HEK293 (cell line): ENCODE results near the gene SLC1A3.

Experiments used
- CTCF ChIA-PET: fragments of 350-600 bp; formaldehyde crosslinking; extraction: SDS; loops from one replicate; lab custom pipeline; 2021; ENCODE audit warnings: antibody characterized with exemption; lab: Yijun Ruan, JAX
- POLR2A ChIA-PET: fragments of 300-600 bp; formaldehyde crosslinking; extraction: SDS; loops from one replicate; lab custom pipeline; 2020; ENCODE audit warnings: antibody characterized with exemption, inconsistent platforms; lab: Yijun Ruan, JAX
- H3K27ac ChIP-seq: fragments of 200-500 bp; sonication (Bioruptor generic); 2 replicates; pipeline ENCODE4 v1.5.1; 2014; ENCODE audit warnings: low read depth, low read length, control low read depth, inconsistent platforms; ENCODE audit errors: extremely low read depth
- H3K36me3 ChIP-seq, 2 experiments: fragments of 200-500 bp in 1 of 2; sonication (Bioruptor generic) in 1 of 2; 1 replicate in 1 of 2; 2 replicates in 1 of 2; pipeline ENCODE4 v1.5.1; 2014 to 2017; ENCODE audit warnings: inconsistent platforms in 2 of 2, low read length in 2 of 2; ENCODE audit not compliant: control insufficient read depth in 2 of 2, insufficient read depth in 1 of 2
- H3K4me1 ChIP-seq: fragments of 200-500 bp; sonication (Bioruptor generic); 2 replicates; pipeline ENCODE4 v1.5.1; 2014; ENCODE audit warnings: mild to moderate bottlenecking, low read length, inconsistent platforms; ENCODE audit not compliant: control insufficient read depth, insufficient read depth
- H3K4me3 ChIP-seq: 2 replicates; pipeline ENCODE4 v1.5.1; 2011; ENCODE audit warnings: low read depth, mild to moderate bottlenecking, control low read depth, low read length, moderate library complexity
- H3K9me3 ChIP-seq: fragments of 200-500 bp; sonication (Bioruptor generic); 2 replicates; pipeline ENCODE4 v1.5.1; 2014; ENCODE audit warnings: low read depth, low read length, inconsistent platforms; ENCODE audit not compliant: control insufficient read depth, insufficient read depth
- FEZF1 ChIP-seq: fragments of 450-650 bp; formaldehyde crosslinking; IDR thresholded peaks from 2 replicates; pipeline ENCODE4 v1.5.1; 2016; ENCODE audit warnings: missing biosample characterization, missing genetic modification characterization
- PRDM10 ChIP-seq: fragments of 450-650 bp; formaldehyde crosslinking; IDR thresholded peaks from 2 replicates; pipeline ENCODE4 v1.5.1; 2016; ENCODE audit warnings: missing biosample characterization, missing genetic modification characterization
- PRDM6 ChIP-seq: fragments of 450-650 bp; formaldehyde crosslinking; IDR thresholded peaks from 2 replicates; pipeline ENCODE4 v1.5.1; 2017; ENCODE audit warnings: missing biosample characterization, missing genetic modification characterization
- SALL2 ChIP-seq: fragments of 450-650 bp; formaldehyde crosslinking; IDR thresholded peaks from 2 replicates; pipeline ENCODE4 v1.5.0; 2017; ENCODE audit warnings: missing biosample characterization, mild to moderate bottlenecking, missing genetic modification characterization, borderline replicate concordance
- TRIM28 ChIP-seq: IDR thresholded peaks from 2 replicates; pipeline ENCODE4 v1.6.1; 2011; ENCODE audit warnings: low read length, control low read depth, borderline replicate concordance
- ZBTB1 ChIP-seq: fragments of 450-650 bp; formaldehyde crosslinking; IDR thresholded peaks from 2 replicates; pipeline ENCODE4 v1.5.1; 2016; ENCODE audit warnings: missing biosample characterization, missing genetic modification characterization
- ZBTB6 ChIP-seq: fragments of 450-650 bp; formaldehyde crosslinking; IDR thresholded peaks from 2 replicates; pipeline ENCODE4 v1.5.1; 2017; ENCODE audit warnings: missing biosample characterization, missing genetic modification characterization
- ZFP41 ChIP-seq: fragments of 450-650 bp; formaldehyde crosslinking; IDR thresholded peaks from 2 replicates; pipeline ENCODE4 v1.5.1; 2016; ENCODE audit warnings: missing biosample characterization, missing genetic modification characterization, borderline replicate concordance
- ZNF138 ChIP-seq: fragments of 450-650 bp; formaldehyde crosslinking; IDR thresholded peaks from 2 replicates; pipeline ENCODE4 v1.5.1; 2016; ENCODE audit warnings: missing biosample characterization, missing genetic modification characterization, borderline replicate concordance
- ZNF155 ChIP-seq: fragments of 450-650 bp; formaldehyde crosslinking; IDR thresholded peaks from 2 replicates; pipeline ENCODE4 v1.5.1; 2016; ENCODE audit warnings: missing biosample characterization, missing genetic modification characterization
- ZNF335 ChIP-seq: fragments of 450-650 bp; formaldehyde crosslinking; conservative IDR thresholded peaks from 2 replicates; pipeline ENCODE4 v1.5.1; 2016; ENCODE audit warnings: missing biosample characterization, missing genetic modification characterization
- ZNF350 ChIP-seq: fragments of 450-650 bp; formaldehyde crosslinking; IDR thresholded peaks from 2 replicates; pipeline ENCODE4 v1.5.0; 2017; ENCODE audit warnings: missing biosample characterization, mild to moderate bottlenecking, missing genetic modification characterization
- ZNF416 ChIP-seq: fragments of 450-650 bp; formaldehyde crosslinking; IDR thresholded peaks from 2 replicates; pipeline ENCODE4 v1.5.1; 2016; ENCODE audit warnings: missing biosample characterization, missing genetic modification characterization
- ZNF426 ChIP-seq: fragments of 450-650 bp; formaldehyde crosslinking; IDR thresholded peaks from 2 replicates; pipeline ENCODE4 v1.5.1; 2017; ENCODE audit warnings: missing biosample characterization, missing genetic modification characterization, mild to moderate bottlenecking, inconsistent platforms, moderate library complexity
- ZNF501 ChIP-seq: fragments of 450-650 bp; formaldehyde crosslinking; IDR thresholded peaks from 2 replicates; pipeline ENCODE4 v1.5.1; 2016; ENCODE audit warnings: missing biosample characterization, missing genetic modification characterization
- ZNF558 ChIP-seq: fragments of 450-650 bp; formaldehyde crosslinking; IDR thresholded peaks from 2 replicates; pipeline ENCODE4 v1.5.1; 2016; ENCODE audit warnings: missing biosample characterization, missing genetic modification characterization
- ZNF623 ChIP-seq: fragments of 450-650 bp; formaldehyde crosslinking; IDR thresholded peaks from 2 replicates; pipeline ENCODE4 v1.5.1; 2016; ENCODE audit warnings: missing biosample characterization, missing genetic modification characterization
- ZNF76 ChIP-seq: fragments of 450-650 bp; formaldehyde crosslinking; IDR thresholded peaks from 2 replicates; pipeline ENCODE4; 2016; ENCODE audit warnings: low read depth, missing biosample characterization, missing genetic modification characterization, borderline replicate concordance
- ZSCAN30 ChIP-seq: fragments of 450-650 bp; IDR thresholded peaks from 2 replicates; pipeline ENCODE4 v1.5.1; 2018; ENCODE audit warnings: missing biosample characterization, mild to moderate bottlenecking, missing genetic modification characterization, moderate library complexity
- ZXDB ChIP-seq: fragments of 450-650 bp; formaldehyde crosslinking; IDR thresholded peaks from 2 replicates; pipeline ENCODE4 v1.5.1; 2016; ENCODE audit warnings: missing biosample characterization, missing genetic modification characterization

The SLC1A3 gene

GRCh38 chr5:36666986-36667385, 60.6 kb downstream of the SLC1A3 start (continued):
- TF ChIP-seq PRDM6 (peak; percentile 70), FEZF1 (0 out of 2 replicates have a peak, but pooled peaks have one; percentile 28), TRIM28 (0 out of 2 replicates have a peak, but pooled peaks have one; percentile 52), PRDM10 (tag by site-specific recombination) (no peak), ZNF558 (tag by site-specific recombination) (no peak), ZNF335 (tag by site-specific recombination) (no peak)

- H3K4me1 ChIP-seq, result peaks cover 14% of the 10 kb centered on the region
- peaks cover 0 to 7% of the 10 kb centered on the region in 2 experiments; a peak in 1 of 3 replicates for H3K36me3 ChIP-seq
- H3K4me3 ChIP-seq, result no peak overlapping the region
- CTCF ChIA-PET, result interaction anchor here (0.6 to 0.7 kb wide), 2 partner anchors 20 to 465 kb away, joined by 3 to 4 read pairs; no protein-coding TSS in a partner anchor
- no peak for TF ChIP-seq ZNF416
- TF ChIP-seq ZBTB6 (tag by site-specific recombination), result no peak
- no peak for TF ChIP-seq ZSCAN30 (tag by site-specific recombination)
- no peak for TF ChIP-seq ZBTB1
- TF ChIP-seq SALL2 (tag by site-specific recombination), result no peak
- TF ChIP-seq ZNF138, result no peak
- no peak for TF ChIP-seq ZNF623 (tag by site-specific recombination)
- no peak for TF ChIP-seq ZNF350 (tag by site-specific recombination)
- TF ChIP-seq ZFP41, result no peak
- no peak for TF ChIP-seq ZNF426 (tag by site-specific recombination)
- TF ChIP-seq ZNF76 (tag by site-specific recombination), result no peak
- no peak for TF ChIP-seq ZXDB (tag by site-specific recombination)
- TF ChIP-seq ZNF155 (tag by site-specific recombination), result no peak
- TF ChIP-seq ZNF501 (tag by site-specific recombination), result no peak
- H3K27ac ChIP-seq, result no peak overlapping the region
- H3K9me3 ChIP-seq, result no peaks in the 10 kb centered on the region
- POLR2A ChIA-PET, result no interaction called here
These were observed 61.4 kb downstream of the SLC1A3 start for GRCh38 chr5:36667824-36668223.
